ENCODE measurements around the gene TRIM26. TPM values are rescaled to one million over a fixed set of nuclear protein-coding genes. Genes with fewer than 3 reads are reported as not detected.

The TRIM26 gene
- total and polyA plus RNA-seq, 2 donors (not counting 1 experiment from before 2014, with no cell fraction given): 49.5 to 73.2 TPM

DNA sequence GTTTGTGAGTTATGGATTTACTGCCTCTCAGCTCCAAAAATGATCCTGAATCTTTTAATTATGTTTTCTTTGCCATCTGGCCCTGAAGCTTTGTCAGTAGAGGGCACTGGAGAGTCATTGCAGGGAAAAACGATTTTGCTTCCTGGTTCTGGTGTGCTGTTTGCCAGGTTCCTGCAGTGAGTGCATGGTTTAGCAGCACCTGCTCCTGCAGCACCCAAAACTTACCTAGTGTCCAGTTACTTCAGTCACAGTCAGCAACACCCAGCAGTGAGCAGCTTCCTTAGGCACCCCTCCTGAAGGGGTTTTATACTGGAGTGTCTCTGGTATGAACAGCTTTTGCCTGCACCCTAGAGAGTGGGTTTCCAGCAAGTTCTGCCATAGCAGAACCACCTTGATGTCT, 6.0 kb upstream of the TRIM26 start:
- ChIA-PET POLR2A (no interaction called here), CTCF (interaction anchor here (0.7 to 2.7 kb wide), 15 partner anchors 8 to 252 kb away, joined by 3 to 20 read pairs (median 4); no protein-coding TSS in a partner anchor)
- Histone ChIP-seq H3K79me2 (ENCODE audit: control insufficient read depth, insufficient read depth, low read length) (no peaks in the 10 kb centered on the region), H3K9me3 (ENCODE audit: control extremely low read depth in 1 of 3, control insufficient read depth in 2 of 3, insufficient read depth in 1 of 3, low read length in 2 of 3) (peaks cover 0 to 16% (median 7%) of the 10 kb centered on the region in 3 donors), H4K20me1 (ENCODE audit: control insufficient read depth, insufficient read depth, low read length, poor library complexity, severe bottlenecking) (no peaks in the 10 kb centered on the region), H3K27me3 (replicated peaks in 1 of 4; ENCODE audit: control extremely low read depth in 1 of 4, control insufficient read depth in 3 of 4, insufficient read depth in 4 of 4, low read length in 3 of 4) (no peaks in the 10 kb centered on the region), H3K4me2 (replicated peaks; ENCODE audit: low read depth, low read length, poor library complexity, severe bottlenecking) (no peak overlapping the region), H3K9ac (ENCODE audit: low read length) (no peak overlapping the region), H2AFZ (ENCODE audit: insufficient read depth, low read depth, low read length, poor library complexity, severe bottlenecking) (peak overlapping the region; percentile 61), H3K27ac (ENCODE audit: low read length in 2 of 2) (no peak overlapping the region), H3K4me1 (ENCODE audit: control insufficient read depth in 2 of 2, insufficient read depth in 2 of 2, low read length in 2 of 2) (peaks cover 7 to 16% of the 10 kb centered on the region in 2 donors), H3K36me3 (replicated peaks in 1 of 2; ENCODE audit: control extremely low read depth in 1 of 2, control insufficient read depth in 1 of 2, extremely low read depth in 1 of 2, insufficient read depth in 2 of 2, low read length in 1 of 2) (no peaks in the 10 kb centered on the region), H3K4me3 (ENCODE audit: control extremely low read depth in 1 of 5, extremely low read depth in 1 of 5, insufficient read depth in 1 of 5, low read depth in 2 of 5, low read length in 4 of 5) (no peak overlapping the region)
- ATAC-seq (ENCODE audit: low read depth) (no peak), DNase-seq (peak; percentile 73)
- Mint-ChIP-seq H3K4me3 (no peak overlapping the region), H3K9me3 (ENCODE audit: insufficient read depth) (peaks cover 8% of the 10 kb centered on the region), H3K4me1 (peaks cover 13% of the 10 kb centered on the region), H3K27me3 (peaks cover 3% of the 10 kb centered on the region), H3K27ac (no peak overlapping the region)
- intact Hi-C loops (cut with micrococcal nuclease): loop anchor here (1.0 to 10.0 kb wide), 2 partner anchors 178 to 1436 kb away; partner anchors contain the start of genes APOM and BAG6
- 0% methylated on average over 1 of the region's 1 CpG for WGBS (ENCODE audit: insufficient coverage)
- TF ChIP-seq CTCF (IDR thresholded peaks at IDR 0.05) (peak; percentile 73), EZH2 (IDR thresholded peaks at IDR 0.05; ENCODE audit: borderline replicate concordance, insufficient read depth, low read depth, low read length, poor library complexity, severe bottlenecking) (no peak)

- POLR2A ChIA-PET: no interaction called here
- Mint-ChIP-seq H3K4me3 (peak overlapping the region; percentile 55), H3K4me1 (peaks cover 35% of the 10 kb centered on the region), H3K9me3 (ENCODE audit: insufficient read depth) (no peaks in the 10 kb centered on the region), H3K27me3 (no peaks in the 10 kb centered on the region), H3K27ac (peak overlapping the region; percentile 75)
- no peak overlapping the region for H3K4me2 ChIP-seq (replicated peaks; ENCODE audit: low read depth, low read length, poor library complexity, severe bottlenecking)
- H3K36me3 ChIP-seq (replicated peaks in 1 of 2; ENCODE audit: control extremely low read depth in 1 of 2, control insufficient read depth in 1 of 2, extremely low read depth in 1 of 2, insufficient read depth in 2 of 2, low read length in 1 of 2): peaks cover 0 to under 1% of the 10 kb centered on the region in 2 experiments
- intact Hi-C loops (cut with micrococcal nuclease): loop anchor here (10.0 kb wide), 1 partner anchor 1439 kb away; the partner anchor contains the start of genes APOM and BAG6
- no peak overlapping the region for H3K4me3 ChIP-seq (ENCODE audit: control extremely low read depth in 1 of 5, extremely low read depth in 1 of 5, insufficient read depth in 1 of 5, low read depth in 2 of 5, low read length in 4 of 5)
- H3K4me1 ChIP-seq (ENCODE audit: control insufficient read depth in 2 of 2, insufficient read depth in 2 of 2, low read length in 2 of 2): peaks cover 21 to 28% of the 10 kb centered on the region in 2 donors
- 45% methylated on average over 1 of the region's 3 CpGs for WGBS (ENCODE audit: insufficient coverage)
- no peak overlapping the region for H3K9ac ChIP-seq (ENCODE audit: low read length)
- no peaks in the 10 kb centered on the region for H3K9me3 ChIP-seq (ENCODE audit: control extremely low read depth in 1 of 3, control insufficient read depth in 2 of 3, insufficient read depth in 1 of 3, low read length in 2 of 3)
- ATAC-seq (ENCODE audit: low read depth): no peak
- DNase-seq: no peak
- peaks cover 4% of the 10 kb centered on the region for H4K20me1 ChIP-seq (ENCODE audit: control insufficient read depth, insufficient read depth, low read length, poor library complexity, severe bottlenecking)
- no peak for TF ChIP-seq CTCF (IDR thresholded peaks at IDR 0.05)
- TF ChIP-seq EZH2 (IDR thresholded peaks at IDR 0.05; ENCODE audit: borderline replicate concordance, insufficient read depth, low read depth, low read length, poor library complexity, severe bottlenecking): no peak
- no peak overlapping the region for H3K27ac ChIP-seq (ENCODE audit: low read length in 2 of 2)
- CTCF ChIA-PET: interaction anchor here (0.9 to 1.1 kb wide), 4 partner anchors 8 to 198 kb away, joined by 3 to 4 read pairs (median 4); no protein-coding TSS in a partner anchor
- H3K27me3 ChIP-seq (replicated peaks in 1 of 4; ENCODE audit: control extremely low read depth in 1 of 4, control insufficient read depth in 3 of 4, insufficient read depth in 4 of 4, low read length in 3 of 4): no peaks in the 10 kb centered on the region
- H2AFZ ChIP-seq (ENCODE audit: insufficient read depth, low read depth, low read length, poor library complexity, severe bottlenecking): no peak overlapping the region
- H3K79me2 ChIP-seq (ENCODE audit: control insufficient read depth, insufficient read depth, low read length): peaks cover 21% of the 10 kb centered on the region
Measured at GRCh38 chr6:30216096-30216495, 2.9 kb upstream of the TRIM26 start.

Measured in B cell (primary cell).